ENCODE measurements around the gene FOXO6.

Gene FOXO6

GRCh38 chr1:41360786-41361494, at the start of gene FOXO6:
Gene FOXO6, plus strand, starts transcription at chr1:41361434.
- peak; percentile 100 for DNase-seq (ENCODE audit: low spot score)

DNA sequence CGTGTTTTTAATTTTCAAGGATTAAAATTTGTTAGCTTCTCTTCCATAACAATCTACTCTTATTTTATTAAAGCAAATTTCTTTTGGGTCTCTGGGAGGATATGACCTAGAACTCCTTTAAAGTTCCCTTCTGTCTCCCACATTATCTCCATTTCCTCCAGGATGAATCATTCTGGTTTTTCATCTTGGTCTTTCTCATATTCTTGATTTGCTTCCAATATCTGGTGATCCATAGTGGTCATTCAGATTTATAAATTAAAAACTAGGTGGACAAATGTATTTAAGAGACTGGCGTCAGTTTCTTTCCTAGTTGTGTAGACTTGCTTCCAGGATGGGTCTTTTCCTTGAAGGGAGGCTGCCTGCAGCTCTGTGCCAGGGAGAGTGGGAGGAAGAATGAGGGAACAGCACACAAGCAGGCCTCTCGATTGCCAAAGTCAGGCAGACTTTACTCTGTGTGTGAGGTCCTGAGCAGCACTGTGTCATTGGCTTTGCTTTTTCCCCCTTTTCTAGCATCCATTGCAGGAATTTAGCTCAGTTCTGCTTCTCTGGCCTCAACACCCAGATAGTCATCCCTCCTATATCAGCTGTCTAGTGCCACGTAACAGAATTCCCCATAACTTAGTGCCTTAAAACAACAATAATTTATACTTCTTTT, 48.1 kb upstream of the FOXO6 start:
- DNase-seq (ENCODE audit: low spot score) = no peak

GRCh38 chr1:41313661-41314131, 47.5 kb upstream of the FOXO6 start:
- DNase-seq (ENCODE audit: low spot score) = peak; percentile 27

- DNase-seq (ENCODE audit: low spot score) = no peak
Measured at GRCh38 chr1:41314376-41315145, 46.7 kb upstream of the FOXO6 start.

DNA sequence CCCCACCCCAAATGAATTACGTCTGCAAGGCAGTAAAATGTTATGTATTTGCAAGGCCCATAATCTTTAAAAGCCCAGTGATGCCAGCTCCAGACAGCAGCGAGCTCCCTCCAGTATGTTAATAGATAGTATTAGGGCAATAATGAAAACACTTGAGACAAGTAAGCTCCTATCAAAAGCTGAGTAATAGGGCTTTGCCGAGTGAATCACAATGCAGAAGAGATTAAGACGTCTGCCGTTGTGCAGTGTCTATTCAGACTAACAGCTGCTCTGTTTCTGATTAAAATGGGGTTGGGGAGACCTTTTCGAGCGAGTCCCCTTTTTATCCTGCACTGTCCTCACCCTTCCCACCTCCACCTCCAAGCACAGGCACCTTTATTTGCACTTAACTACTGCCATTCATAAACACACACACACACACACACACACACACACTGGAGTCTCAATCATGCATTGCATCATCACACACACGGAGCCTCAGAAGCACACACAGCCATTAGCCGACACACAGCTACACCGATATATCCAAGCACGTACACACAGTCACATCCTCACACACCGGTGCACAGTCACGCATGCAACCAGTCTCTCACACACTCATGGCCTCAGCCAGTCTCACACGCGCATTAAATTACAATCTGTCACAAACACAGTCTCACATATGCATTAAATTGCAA, 46.0 kb upstream of the FOXO6 start:
- no peak for DNase-seq (ENCODE audit: low spot score)

DNA sequence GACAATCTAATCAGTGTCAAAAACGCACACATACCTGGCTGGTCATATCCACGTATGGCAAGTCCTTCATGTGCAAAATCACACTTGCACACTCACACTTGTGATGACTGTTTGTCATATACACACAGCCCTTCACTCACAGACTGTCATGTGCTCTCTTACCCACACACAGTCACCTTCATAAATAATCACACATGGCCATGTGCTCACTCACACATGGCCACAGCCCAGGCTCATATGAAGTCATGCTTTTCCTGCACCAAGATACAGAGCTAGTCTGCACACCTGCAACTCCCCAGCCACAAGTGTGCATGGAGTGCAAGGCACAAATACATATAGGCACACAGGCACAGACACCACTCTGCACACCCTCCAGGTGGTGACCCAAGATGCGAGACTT, 45.4 kb upstream of the FOXO6 start:
- DNase-seq (ENCODE audit: low spot score) = no peak

GRCh38 chr1:41317361-41317760, 43.9 kb upstream of the FOXO6 start:
- DNase-seq (ENCODE audit: low spot score) = no peak

DNA sequence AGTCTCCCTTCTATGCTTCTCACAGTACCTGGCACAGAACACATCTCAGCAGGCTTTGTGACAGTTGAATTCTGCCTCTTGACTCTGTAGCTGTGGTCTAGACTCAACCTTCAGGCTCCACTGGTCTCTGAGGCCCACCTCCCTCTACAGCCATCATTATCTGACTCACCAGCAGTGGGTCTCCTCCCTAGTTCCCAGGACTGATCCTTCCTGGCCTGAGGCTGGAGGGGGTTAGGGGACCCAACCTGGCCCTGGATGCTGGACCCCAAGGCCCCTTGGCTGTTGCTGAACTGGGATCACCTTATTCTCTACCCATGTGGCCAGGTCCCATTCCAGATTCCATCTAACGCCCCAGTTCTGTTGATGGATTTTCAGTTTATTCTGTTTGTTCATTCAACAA, 43.1 kb upstream of the FOXO6 start:
- no peak for DNase-seq (ENCODE audit: low spot score)

GRCh38 chr1:41319106-41319755, 42.0 kb upstream of the FOXO6 start:
- no peak for DNase-seq (ENCODE audit: low spot score)

- no peak for DNase-seq (ENCODE audit: low spot score)
Measured at GRCh38 chr1:41319807-41320711, 41.2 kb upstream of the FOXO6 start.

GRCh38 chr1:41320895-41321676, 40.1 kb upstream of the FOXO6 start:
- DNase-seq (ENCODE audit: low spot score) = no peak

GRCh38 chr1:41322101-41322661, 39.1 kb upstream of the FOXO6 start:
- DNase-seq (ENCODE audit: low spot score) = no peak

GRCh38 chr1:41322835-41323234, 38.4 kb upstream of the FOXO6 start:
- DNase-seq (ENCODE audit: low spot score) = peak; percentile 39

GRCh38 chr1:41323243-41323642, 38.0 kb upstream of the FOXO6 start:
- DNase-seq (ENCODE audit: low spot score) = no peak

DNA sequence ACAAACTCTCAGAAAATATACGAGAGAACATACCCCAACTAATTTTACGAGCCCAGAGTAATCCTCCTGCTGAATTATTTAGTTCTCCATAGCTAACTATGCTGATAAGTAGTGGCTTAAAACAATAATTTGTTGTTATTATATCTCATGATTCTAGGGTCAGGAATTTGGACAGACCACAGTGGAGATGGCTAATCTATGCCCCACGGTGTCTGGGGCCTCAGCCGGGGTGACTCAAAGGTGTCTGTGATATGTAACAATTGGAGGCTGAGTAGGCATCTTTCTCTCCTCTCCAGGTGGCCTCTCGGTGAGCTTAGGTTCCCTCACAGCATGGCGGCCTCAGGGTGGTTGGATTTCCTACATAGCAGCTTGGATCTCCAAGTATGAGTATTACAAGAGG, 35.4 kb upstream of the FOXO6 start:
- no peak for DNase-seq (ENCODE audit: low spot score)

GRCh38 chr1:41327383-41327999, 33.7 kb upstream of the FOXO6 start:
- no peak for DNase-seq (ENCODE audit: low spot score)

- no peak for DNase-seq (ENCODE audit: low spot score)
Measured at GRCh38 chr1:41328001-41328615, 33.1 kb upstream of the FOXO6 start.

DNA sequence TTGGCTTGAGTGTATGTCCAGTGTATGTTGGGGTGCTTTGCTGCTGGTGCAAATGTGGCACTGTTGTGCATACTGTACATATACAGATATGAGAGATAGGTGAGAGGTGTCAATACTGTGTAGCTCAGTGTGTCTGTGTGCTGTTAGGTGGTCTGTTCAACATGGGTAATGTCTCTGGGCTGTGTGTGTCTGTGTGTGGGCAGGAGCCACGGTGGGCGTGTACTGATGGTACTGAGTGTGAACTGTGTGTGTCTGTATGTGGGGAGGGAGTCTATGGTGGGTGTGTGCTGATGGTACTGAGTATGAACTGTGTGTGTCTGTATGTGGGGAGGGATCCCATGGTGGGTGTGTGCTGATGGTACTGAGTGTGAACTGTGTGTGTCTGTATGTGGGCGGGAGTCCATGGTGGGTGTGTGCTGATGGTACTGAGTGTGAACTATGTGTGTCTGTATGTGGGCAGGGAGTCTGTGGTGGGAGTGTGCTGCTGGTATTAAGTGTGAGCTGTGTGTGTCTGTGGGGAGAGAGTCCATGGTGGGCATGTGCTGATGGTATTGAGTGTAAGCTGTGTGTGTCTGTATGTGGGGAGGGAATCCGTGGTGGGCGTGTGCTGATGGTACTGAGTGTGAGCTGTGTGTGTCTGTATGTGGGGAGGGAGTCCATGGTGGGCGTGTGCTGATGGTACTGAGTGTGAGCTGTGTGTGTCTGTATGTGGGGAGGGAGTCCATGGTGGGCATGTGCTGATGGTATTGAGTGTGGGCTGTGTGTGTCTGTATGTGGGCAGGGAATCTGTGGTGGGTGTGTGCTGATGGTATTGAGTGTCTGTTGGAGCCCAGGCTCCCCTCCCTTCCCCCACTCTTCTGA, 32.2 kb upstream of the FOXO6 start:
- no peak for DNase-seq (ENCODE audit: low spot score)

All from AG08396 (cell line).